Right atrium auricular region (tissue), 2 donors: ENCODE results near the gene HOXD8. TPM values are rescaled to one million over a fixed set of nuclear protein-coding genes. Genes with fewer than 3 reads are reported as not detected.

Experiments used
- DNase-seq: peaks from one replicate; pipeline ENCODE4 v3.0.0-alpha.2; 2019; ENCODE audit warnings: low spot score
- H3K27ac ChIP-seq, 2 donors: fragments of 200-600 bp; sonication (generic); 1 replicate in 1 of 2; 2 replicates in 1 of 2; pipeline ENCODE4 v1.5.1; 2016 to 2019
- H3K27me3 ChIP-seq, 2 donors: fragments of 200-600 bp; sonication (generic); one replicate each; pipeline versions ENCODE4 v1.5.1 to v1.6.0; 2017 to 2019
- H3K36me3 ChIP-seq: fragments of 200-600 bp; sonication (generic); one replicate; pipeline ENCODE4 v1.5.1; 2016
- H3K4me1 ChIP-seq, 2 donors: fragments of 200-600 bp; sonication (generic); one replicate each; pipeline versions ENCODE4 v1.5.1 to v1.6.0; 2017 to 2019
- H3K4me3 ChIP-seq, 2 donors: fragments of 200-600 bp; sonication (generic); 1 replicate in 1 of 2; 2 replicates in 1 of 2; pipeline ENCODE4 v1.5.1; 2017 to 2019; ENCODE audit warnings: mild to moderate bottlenecking in 1 of 2, moderate library complexity in 1 of 2
- H3K9me3 ChIP-seq, 2 donors: fragments of 200-600 bp; sonication (generic); one replicate each; pipeline ENCODE4 v1.5.1; 2019
- total RNA-seq, 2 donors: library from RNA; depleted of rRNA; stranded (reverse); fragments of >200 nt; gene quantifications; one replicate each; pipeline ENCODE4 v1.1.0, GENCODE V29; 2016
- TF ChIP-seq, protein P1 (sequence below), 2 donors: fragments of 200-600 bp; sonication (generic); IDR thresholded peaks; one replicate each; pipeline ENCODE4 v1.5.1; 2019; ENCODE audit warnings: antibody characterized with exemption in 2 of 2

HOXD8 gene
- total RNA-seq, 2 donors from 2014 or later = 0.55 to 1.1 TPM

DNA sequence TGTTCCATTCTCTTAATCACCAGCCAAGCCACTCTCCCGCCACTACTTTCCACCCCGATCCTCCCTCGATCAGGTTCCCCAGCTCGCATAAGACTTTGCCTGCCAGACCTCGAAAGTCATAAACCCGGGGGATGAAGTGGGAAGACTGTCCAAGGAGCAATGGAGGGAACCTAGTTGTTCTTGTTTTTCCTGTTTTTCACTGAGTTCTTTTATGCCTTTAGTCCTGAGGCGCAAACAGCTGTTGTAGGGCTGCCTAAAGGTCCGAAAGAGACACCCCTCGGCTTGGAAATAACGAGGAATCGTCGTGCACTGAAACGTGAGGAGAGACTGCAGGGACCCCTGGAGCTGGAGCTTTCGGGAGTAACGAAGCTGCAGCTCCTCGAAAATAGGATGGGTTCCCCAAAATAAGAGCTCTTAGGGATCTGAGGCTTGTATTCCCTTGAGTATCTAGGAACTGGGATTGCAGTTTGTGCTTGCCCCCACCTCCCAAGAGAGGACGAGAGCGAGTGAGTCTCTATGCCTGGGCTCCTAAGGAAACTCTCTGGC, 31.6 kb upstream of the HOXD8 start:
- Histone ChIP-seq H3K9me3 (no peaks in the 10 kb centered on the region), H3K27ac (no peak overlapping the region), H3K4me3 (no peak overlapping the region), H3K36me3 (no peaks in the 10 kb centered on the region), H3K27me3 (peaks cover 73 to 93% of the 10 kb centered on the region in 2 donors), H3K4me1 (peaks cover 0 to 39% of the 10 kb centered on the region in 2 donors)
- TF ChIP-seq, protein P1, sequence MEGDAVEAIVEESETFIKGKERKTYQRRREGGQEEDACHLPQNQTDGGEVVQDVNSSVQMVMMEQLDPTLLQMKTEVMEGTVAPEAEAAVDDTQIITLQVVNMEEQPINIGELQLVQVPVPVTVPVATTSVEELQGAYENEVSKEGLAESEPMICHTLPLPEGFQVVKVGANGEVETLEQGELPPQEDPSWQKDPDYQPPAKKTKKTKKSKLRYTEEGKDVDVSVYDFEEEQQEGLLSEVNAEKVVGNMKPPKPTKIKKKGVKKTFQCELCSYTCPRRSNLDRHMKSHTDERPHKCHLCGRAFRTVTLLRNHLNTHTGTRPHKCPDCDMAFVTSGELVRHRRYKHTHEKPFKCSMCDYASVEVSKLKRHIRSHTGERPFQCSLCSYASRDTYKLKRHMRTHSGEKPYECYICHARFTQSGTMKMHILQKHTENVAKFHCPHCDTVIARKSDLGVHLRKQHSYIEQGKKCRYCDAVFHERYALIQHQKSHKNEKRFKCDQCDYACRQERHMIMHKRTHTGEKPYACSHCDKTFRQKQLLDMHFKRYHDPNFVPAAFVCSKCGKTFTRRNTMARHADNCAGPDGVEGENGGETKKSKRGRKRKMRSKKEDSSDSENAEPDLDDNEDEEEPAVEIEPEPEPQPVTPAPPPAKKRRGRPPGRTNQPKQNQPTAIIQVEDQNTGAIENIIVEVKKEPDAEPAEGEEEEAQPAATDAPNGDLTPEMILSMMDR (IDR thresholded peaks at IDR 0.05) = no peak
- DNase-seq = no peak

DNA sequence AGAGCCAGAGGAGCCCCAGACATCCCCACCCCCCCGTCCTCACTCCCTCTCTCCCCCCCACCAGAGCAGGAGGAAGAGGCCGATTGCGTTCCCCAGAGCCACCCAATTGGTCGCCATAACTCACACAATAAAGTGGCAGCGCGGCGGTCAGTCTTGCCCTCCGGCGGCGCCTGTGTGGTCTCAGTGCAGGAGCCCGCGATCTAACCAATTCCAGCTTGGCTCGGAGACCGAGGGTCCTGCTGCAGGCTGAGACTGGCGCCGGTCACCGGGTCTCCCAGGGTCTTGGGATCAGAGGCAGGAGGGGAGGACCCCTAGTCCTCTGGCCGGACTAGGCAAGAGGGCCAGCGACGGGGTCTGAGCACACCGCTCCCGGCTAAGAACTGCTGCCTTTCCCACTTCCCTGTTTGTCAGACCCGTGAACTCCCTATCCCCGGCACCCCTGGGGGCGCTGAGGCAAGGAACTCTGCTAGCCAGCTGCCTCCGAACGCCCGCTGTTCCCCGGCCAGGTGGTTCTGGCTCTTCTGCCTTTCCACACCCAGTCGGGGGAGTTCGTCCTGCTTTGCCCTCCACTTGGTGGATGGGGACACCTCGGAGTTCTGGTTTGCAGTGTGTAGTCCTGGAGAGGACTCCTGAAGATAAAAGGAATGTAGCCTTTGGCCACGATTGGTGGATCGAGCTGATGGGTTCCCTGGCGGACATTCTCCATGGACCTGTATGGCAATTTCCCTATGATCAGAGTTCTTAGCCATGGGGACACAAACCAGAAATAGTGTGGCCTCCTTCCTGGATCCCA, 30.9 kb upstream of the HOXD8 start:
- Histone ChIP-seq H3K27ac (no peak overlapping the region), H3K9me3 (no peaks in the 10 kb centered on the region), H3K4me3 (no peak overlapping the region), H3K36me3 (no peaks in the 10 kb centered on the region), H3K27me3 (peaks cover 73 to 92% of the 10 kb centered on the region in 2 donors), H3K4me1 (peaks cover 0 to 32% of the 10 kb centered on the region in 2 donors)
- no peak for DNase-seq
- TF ChIP-seq, protein P1 (IDR thresholded peaks at IDR 0.05) = no peak

DNA sequence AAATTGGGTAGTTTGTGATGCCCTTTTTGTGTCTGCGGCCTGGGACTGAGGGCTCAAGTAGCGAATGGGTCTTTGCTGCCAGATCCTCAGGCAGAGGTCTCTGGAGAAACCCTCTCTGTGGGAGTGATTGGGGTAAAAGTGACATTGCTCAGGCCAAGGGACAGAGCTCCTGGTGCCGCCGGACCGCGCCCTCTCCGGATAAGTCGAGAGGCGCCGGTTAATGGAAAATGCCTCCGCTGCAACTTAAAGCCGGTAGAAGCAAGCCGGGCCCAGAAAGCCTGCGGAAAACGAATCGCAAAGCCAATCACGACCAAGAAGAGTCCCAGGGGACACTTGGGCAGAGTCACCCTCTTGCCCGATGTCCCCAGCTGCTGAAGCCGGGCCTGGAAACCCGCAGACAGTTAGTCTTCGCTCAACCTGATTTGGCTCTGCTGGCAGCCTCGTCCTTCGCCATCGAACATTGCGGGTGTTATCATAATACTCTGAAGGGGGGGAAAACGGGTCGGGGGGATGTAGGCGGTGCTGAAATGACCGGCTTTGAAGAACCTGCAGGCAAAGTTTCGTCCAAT, 30.3 kb upstream of the HOXD8 start:
- H3K27ac ChIP-seq = no peak overlapping the region
- TF ChIP-seq, protein P1 (IDR thresholded peaks at IDR 0.05) = no peak
- H3K36me3 ChIP-seq = no peaks in the 10 kb centered on the region
- no peak overlapping the region for H3K4me3 ChIP-seq
- no peaks in the 10 kb centered on the region for H3K9me3 ChIP-seq
- H3K4me1 ChIP-seq = peaks cover 0 to 37% of the 10 kb centered on the region in 2 donors
- no peak for DNase-seq
- peaks cover 73 to 92% of the 10 kb centered on the region in 2 donors for H3K27me3 ChIP-seq

DNA sequence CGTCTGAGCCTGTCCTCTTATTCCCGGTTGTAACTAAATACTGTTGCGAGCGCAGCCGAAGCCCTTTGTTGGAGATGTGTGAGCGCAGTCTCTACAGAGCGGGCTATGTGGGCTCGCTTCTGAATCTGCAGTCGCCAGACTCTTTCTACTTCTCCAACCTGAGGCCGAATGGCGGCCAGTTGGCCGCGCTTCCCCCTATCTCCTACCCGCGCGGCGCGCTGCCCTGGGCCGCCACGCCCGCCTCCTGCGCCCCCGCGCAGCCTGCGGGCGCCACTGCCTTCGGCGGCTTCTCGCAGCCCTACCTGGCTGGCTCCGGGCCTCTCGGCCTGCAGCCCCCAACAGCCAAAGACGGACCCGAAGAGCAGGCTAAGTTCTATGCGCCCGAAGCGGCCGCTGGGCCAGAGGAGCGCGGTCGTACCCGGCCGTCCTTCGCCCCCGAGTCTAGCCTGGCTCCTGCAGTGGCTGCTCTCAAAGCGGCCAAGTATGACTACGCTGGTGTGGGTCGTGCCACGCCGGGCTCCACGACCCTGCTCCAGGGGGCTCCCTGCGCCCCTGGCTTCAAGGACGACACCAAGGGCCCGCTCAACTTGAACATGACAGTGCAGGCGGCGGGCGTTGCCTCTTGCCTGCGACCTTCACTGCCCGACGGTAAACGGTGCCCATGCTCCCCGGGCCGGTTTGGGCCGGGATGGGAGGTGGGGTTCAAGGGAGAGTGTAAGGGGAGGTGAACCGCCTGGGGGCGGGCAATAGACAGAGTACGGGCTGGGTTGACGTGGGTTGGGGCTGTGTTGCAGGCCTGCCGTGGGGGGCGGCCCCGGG, 29.6 kb upstream of the HOXD8 start, which contains the start of gene HOXD12:
Gene HOXD12 (plus strand): TSS at position 68 of the 819 bp plus-strand sequence. CDS start 7 bp downstream, at position 75.
- H3K27me3 ChIP-seq = peaks cover 72 to 92% of the 10 kb centered on the region in 2 donors
- no peak for DNase-seq
- no peak within 1 kb of the TSS for H3K4me3 ChIP-seq
- H3K4me1 ChIP-seq = peaks cover 0 to 44% of the 10 kb centered on the region in 2 donors
- TF ChIP-seq, protein P1 (IDR thresholded peaks at IDR 0.05) = no peak
- no peak within 1 kb of the TSS for H3K27ac ChIP-seq
- H3K36me3 ChIP-seq = no peaks in the 10 kb centered on the region
- H3K9me3 ChIP-seq = no peaks in the 10 kb centered on the region

DNA sequence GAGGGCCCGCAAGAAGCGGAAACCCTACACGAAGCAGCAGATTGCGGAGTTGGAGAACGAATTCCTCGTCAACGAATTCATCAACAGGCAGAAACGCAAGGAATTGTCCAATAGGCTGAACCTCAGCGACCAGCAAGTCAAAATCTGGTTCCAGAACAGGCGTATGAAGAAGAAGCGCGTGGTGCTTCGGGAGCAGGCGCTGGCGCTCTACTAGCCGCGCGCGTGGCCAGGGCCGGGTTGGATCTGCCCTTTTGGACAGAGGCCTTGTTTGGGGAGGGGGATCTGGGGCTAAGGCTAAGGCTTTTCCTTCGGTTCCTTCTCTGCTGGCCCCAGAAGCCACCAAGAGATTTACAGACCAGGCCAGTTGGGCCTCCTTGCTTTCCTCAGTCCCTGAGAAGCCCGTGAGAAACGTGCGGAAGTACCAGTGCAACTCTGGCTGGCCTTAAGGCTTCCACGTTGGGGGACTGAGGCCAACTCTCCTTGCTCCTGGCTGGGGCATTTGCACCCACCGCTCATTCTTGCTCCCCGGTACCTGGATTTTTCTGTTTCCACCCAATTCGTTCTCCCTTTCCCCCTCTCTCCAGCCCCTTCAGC, 28.9 kb upstream of the HOXD8 start:
- Histone ChIP-seq H3K27me3 (peaks cover 66 to 92% of the 10 kb centered on the region in 2 donors), H3K4me3 (no peak overlapping the region), H3K27ac (no peak overlapping the region), H3K9me3 (no peaks in the 10 kb centered on the region), H3K36me3 (no peaks in the 10 kb centered on the region), H3K4me1 (peaks cover 0 to 45% of the 10 kb centered on the region in 2 donors)
- TF ChIP-seq, protein P1 (IDR thresholded peaks at IDR 0.05) = no peak
- DNase-seq = no peak
